SU-DHL-6 (cell line): ENCODE results near the gene RXRB.
A peak's percentile ranks its signal among the peaks of the same experiment; 100 is the strongest.

Experiments used
- H2AFZ ChIP-seq: fragments of 200-600 bp; sonication (generic); 2 replicates; pipeline ENCODE4 v1.6.1; 2014; ENCODE audit warnings: low read depth, mild to moderate bottlenecking, moderate library complexity, mixed read lengths, antibody characterized with exemption, low read length; ENCODE audit not compliant: severe bottlenecking
- H3F3A ChIP-seq: fragments of 200-600 bp; shearing (Covaris generic); 2 replicates; pipeline ENCODE4 v1.6.0; 2016; ENCODE audit warnings: antibody characterized with exemption, mild to moderate bottlenecking; ENCODE audit not compliant: insufficient read depth
- H3K27ac ChIP-seq: fragments of 200-600 bp; sonication (generic); 2 replicates; pipeline ENCODE4 v1.5.1; 2016; ENCODE audit warnings: low read depth, mild to moderate bottlenecking, low read length, moderate library complexity, mixed read lengths
- H3K27me3 ChIP-seq: fragments of 200-600 bp; sonication (generic), shearing (Covaris generic); 2 replicates; pipeline ENCODE4 v1.6.0; 2014; ENCODE audit warnings: mild to moderate bottlenecking, low read length
- H3K36me3 ChIP-seq: fragments of 200-600 bp; sonication (generic); 2 replicates; pipeline ENCODE4 v1.6.1; 2014; ENCODE audit warnings: mild to moderate bottlenecking, low read length, mixed read lengths
- H3K4me2 ChIP-seq: fragments of 300-600, 200-600 bp; shearing (Covaris generic), sonication (generic); 2 replicates; pipeline ENCODE4 v1.6.0; 2014; ENCODE audit warnings: low read length, low read depth, mild to moderate bottlenecking; ENCODE audit not compliant: poor library complexity, severe bottlenecking
- H3K4me3 ChIP-seq: fragments of 200-600 bp; sonication (generic); 2 replicates; pipeline ENCODE4 v1.5.1; 2014; ENCODE audit warnings: antibody characterized with exemption, low read length, mild to moderate bottlenecking, mixed read lengths; ENCODE audit not compliant: insufficient read depth, poor library complexity, severe bottlenecking
- H3K79me2 ChIP-seq: fragments of 200-600 bp; sonication (generic); 2 replicates; pipeline ENCODE4 v1.6.1; 2014; ENCODE audit warnings: mild to moderate bottlenecking, low read length, moderate library complexity; ENCODE audit not compliant: insufficient read depth
- H3K9ac ChIP-seq: fragments of 200-600 bp; sonication (generic); 2 replicates; pipeline ENCODE4 v1.7.0; 2014; ENCODE audit warnings: mild to moderate bottlenecking, low read length
- H3K9me2 ChIP-seq: fragments of 200-600 bp; sonication (generic); replicated peaks from 2 replicates; pipeline ENCODE4 v1.6.1; 2014; ENCODE audit warnings: low read length; ENCODE audit not compliant: insufficient read depth
- H3K9me3 ChIP-seq: fragments of 200-600 bp; sonication (generic); 2 replicates; pipeline ENCODE4 v1.6.1; 2014; ENCODE audit warnings: low read length, mixed read lengths; ENCODE audit not compliant: insufficient read depth
- H4K20me1 ChIP-seq: fragments of 200-600 bp; sonication (generic); 2 replicates; pipeline ENCODE4 v1.6.1; 2014; ENCODE audit warnings: low read depth, mild to moderate bottlenecking, antibody characterized with exemption, low read length, moderate library complexity, mixed read lengths
- EZH2phosphoT487 ChIP-seq: fragments of 200-600 bp; sonication (generic), shearing (Covaris generic); conservative IDR thresholded peaks from 2 replicates; pipeline ENCODE4 v1.6.1; 2018; ENCODE audit warnings: mild to moderate bottlenecking, antibody characterized with exemption, low read length, moderate library complexity, mixed read lengths
- TF ChIP-seq, protein P1 (sequence below): fragments of 200-600 bp; sonication (generic); IDR thresholded peaks from one replicate; pipeline ENCODE4 v1.5.1; 2017; ENCODE audit warnings: antibody characterized with exemption, mild to moderate bottlenecking, low read length, moderate library complexity; ENCODE audit not compliant: insufficient read depth, poor library complexity, severe bottlenecking

Gene RXRB

DNA sequence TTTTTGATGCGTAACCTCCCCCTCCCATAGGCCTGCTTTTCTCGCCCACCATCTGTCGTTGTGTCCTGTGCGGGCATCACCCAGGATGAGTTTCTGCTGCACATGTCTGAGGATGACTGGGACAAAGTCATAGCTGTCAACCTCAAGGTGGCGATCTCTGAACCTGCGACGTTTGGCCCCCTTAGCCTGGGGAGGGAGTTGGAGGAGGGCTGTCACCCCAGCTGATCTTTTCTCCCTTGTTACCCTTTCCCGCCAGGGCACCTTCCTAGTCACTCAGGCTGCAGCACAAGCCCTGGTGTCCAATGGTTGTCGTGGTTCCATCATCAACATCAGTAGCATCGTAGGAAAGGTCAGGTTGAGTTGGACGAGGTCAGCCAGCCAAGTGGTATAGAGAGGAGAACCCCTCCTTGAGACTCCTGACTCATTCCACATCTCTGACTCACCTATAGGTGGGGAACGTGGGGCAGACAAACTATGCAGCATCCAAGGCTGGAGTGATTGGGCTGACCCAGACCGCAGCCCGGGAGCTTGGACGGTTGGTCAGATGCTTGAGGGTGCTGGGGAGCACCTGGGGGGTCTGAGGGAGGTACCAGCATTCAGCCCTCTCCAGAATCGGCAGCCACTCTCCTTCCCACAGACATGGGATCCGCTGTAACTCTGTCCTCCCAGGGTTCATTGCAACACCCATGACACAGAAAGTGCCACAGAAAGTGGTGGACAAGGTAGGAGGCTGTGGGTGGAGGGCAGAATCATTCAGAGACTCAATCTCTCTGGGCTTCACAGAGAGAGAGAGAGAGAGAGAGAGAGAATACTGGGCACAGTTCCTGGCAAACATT is 4.9 kb upstream of the RXRB start:
- Histone ChIP-seq H3K27me3 (no peaks in the 10 kb centered on the region), H3K36me3 (0 out of 2 replicates have a peak, but pooled peaks cover 3% of the 10 kb centered on the region), H3K4me3 (peak overlapping the region; percentile 71), H4K20me1 (no peaks in the 10 kb centered on the region), H3K9ac (peak overlapping the region; percentile 78), H3K9me2 (no peaks in the 10 kb centered on the region), H2AFZ (peak overlapping the region; percentile 73), H3K4me2 (peak overlapping the region; percentile 71), H3K9me3 (no peaks in the 10 kb centered on the region), H3K79me2 (peaks cover 19% of the 10 kb centered on the region), H3K27ac (no peak overlapping the region), H3F3A (peaks cover 30% of the 10 kb centered on the region)
- no peak for TF ChIP-seq EZH2phosphoT487
- TF ChIP-seq, protein P1, sequence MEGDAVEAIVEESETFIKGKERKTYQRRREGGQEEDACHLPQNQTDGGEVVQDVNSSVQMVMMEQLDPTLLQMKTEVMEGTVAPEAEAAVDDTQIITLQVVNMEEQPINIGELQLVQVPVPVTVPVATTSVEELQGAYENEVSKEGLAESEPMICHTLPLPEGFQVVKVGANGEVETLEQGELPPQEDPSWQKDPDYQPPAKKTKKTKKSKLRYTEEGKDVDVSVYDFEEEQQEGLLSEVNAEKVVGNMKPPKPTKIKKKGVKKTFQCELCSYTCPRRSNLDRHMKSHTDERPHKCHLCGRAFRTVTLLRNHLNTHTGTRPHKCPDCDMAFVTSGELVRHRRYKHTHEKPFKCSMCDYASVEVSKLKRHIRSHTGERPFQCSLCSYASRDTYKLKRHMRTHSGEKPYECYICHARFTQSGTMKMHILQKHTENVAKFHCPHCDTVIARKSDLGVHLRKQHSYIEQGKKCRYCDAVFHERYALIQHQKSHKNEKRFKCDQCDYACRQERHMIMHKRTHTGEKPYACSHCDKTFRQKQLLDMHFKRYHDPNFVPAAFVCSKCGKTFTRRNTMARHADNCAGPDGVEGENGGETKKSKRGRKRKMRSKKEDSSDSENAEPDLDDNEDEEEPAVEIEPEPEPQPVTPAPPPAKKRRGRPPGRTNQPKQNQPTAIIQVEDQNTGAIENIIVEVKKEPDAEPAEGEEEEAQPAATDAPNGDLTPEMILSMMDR: peak; percentile 52

DNA sequence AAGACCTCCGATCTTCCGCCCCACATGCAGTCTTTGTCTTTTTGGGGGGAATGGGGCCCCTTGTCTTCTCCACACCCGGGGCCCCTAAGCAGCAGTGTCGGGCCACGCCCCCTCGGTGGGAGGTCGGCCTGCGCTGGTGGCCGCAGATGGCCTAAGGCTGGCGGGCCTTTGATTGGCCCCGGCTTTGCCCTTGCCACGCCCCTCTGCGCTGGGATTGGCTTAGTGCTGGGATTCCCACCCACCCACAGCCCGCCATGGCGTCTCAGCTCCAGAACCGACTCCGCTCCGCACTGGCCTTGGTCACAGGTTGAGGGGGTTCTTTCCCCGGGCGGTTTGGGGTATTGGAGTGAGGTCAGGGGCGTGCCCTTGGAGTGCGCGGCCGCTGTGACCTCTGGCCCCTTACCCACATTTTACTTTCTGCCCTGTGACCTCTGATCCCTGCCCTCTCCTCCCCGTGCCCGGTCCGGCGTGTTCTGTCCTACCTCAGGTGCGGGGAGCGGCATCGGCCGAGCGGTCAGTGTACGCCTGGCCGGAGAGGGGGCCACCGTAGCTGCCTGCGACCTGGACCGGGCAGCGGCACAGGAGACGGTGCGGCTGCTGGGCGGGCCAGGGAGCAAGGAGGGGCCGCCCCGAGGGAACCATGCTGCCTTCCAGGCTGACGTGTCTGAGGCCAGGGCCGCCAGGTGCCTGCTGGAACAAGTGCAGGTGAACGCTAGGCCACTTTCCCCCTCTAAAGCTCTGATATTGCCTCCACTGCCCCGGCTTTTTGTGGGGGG is 4.1 kb upstream of the RXRB start, which contains the start of gene HSD17B8:
TSS of gene HSD17B8 (plus strand) at position 241 of the 776 bp plus-strand sequence. CDS start at position 255, 14 bp downstream.
- H3K79me2 ChIP-seq: peaks cover 23% of the 10 kb centered on the region
- H3F3A ChIP-seq: peaks cover 32% of the 10 kb centered on the region
- H3K27me3 ChIP-seq: no peaks in the 10 kb centered on the region
- no peaks in the 10 kb centered on the region for H3K9me3 ChIP-seq
- H4K20me1 ChIP-seq: no peaks in the 10 kb centered on the region
- H3K9ac ChIP-seq: peak within 1 kb of the TSS; percentile 78
- 0 out of 2 replicates have a peak, but pooled peaks cover 3% of the 10 kb centered on the region for H3K36me3 ChIP-seq
- H3K9me2 ChIP-seq: no peaks in the 10 kb centered on the region
- TF ChIP-seq EZH2phosphoT487: no peak
- TF ChIP-seq, protein P1: no peak
- peak within 1 kb of the TSS; percentile 71 for H3K4me2 ChIP-seq
- H3K27ac ChIP-seq: peak within 1 kb of the TSS; percentile 30; the same call in 1 of the 2 replicates
- peak within 1 kb of the TSS; percentile 71 for H3K4me3 ChIP-seq
- H2AFZ ChIP-seq: peak within 1 kb of the TSS; percentile 73

DNA sequence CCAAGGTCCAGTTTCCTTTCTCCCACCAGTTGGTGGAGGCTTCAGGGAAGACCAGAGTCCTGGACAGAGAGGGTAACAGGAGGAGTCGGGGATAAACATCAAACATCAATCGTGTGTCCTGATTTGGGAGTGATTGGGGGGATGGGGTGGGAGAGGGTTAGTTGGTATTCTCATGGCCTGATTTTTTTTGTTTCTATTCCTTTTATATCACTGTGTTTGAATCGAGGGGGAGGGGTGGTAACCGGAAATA is 3.6 kb upstream of the RXRB start:
- TF ChIP-seq, protein P1: no peak
- no peak for TF ChIP-seq EZH2phosphoT487
- peak overlapping the region; percentile 10; the same call in 1 of the 2 replicates for H3K27ac ChIP-seq

More for the DNA sequence above, 3.6 kb upstream of the RXRB start:
- H3K79me2 ChIP-seq: peaks cover 28% of the 10 kb centered on the region
- peak overlapping the region; percentile 8 for H3K4me3 ChIP-seq
- H3K9me2 ChIP-seq: no peaks in the 10 kb centered on the region
- no peaks in the 10 kb centered on the region for H3K27me3 ChIP-seq
- H3K9ac ChIP-seq: peak overlapping the region; percentile 3; the same call in 1 of the 2 replicates
- no peaks in the 10 kb centered on the region for H3K9me3 ChIP-seq
- H3K36me3 ChIP-seq: 0 out of 2 replicates have a peak, but pooled peaks cover 3% of the 10 kb centered on the region
- H3K4me2 ChIP-seq: peak overlapping the region; percentile 71
- peaks cover 34% of the 10 kb centered on the region for H3F3A ChIP-seq
- H4K20me1 ChIP-seq: no peaks in the 10 kb centered on the region
- H2AFZ ChIP-seq: no peak overlapping the region
